Neural cell (in vitro differentiated cells): Measurements from ENCODE around the gene DGKQ.

ENCODE experiments used
- CTCF ChIP-seq: fragments of 450-650 bp; IDR thresholded peaks from 2 replicates; pipeline ENCODE4 v1.5.1; 2014; ENCODE audit warnings: antibody characterized with exemption, mild to moderate bottlenecking, moderate library complexity; ENCODE audit not compliant: poor library complexity, severe bottlenecking
- EP300 ChIP-seq: fragments of 450-650 bp; conservative IDR thresholded peaks from 2 replicates; pipeline ENCODE4 v1.6.1; 2014; ENCODE audit warnings: antibody characterized with exemption, mild to moderate bottlenecking, moderate library complexity; ENCODE audit not compliant: poor library complexity, severe bottlenecking
- POLR2AphosphoS5 ChIP-seq: IDR thresholded peaks from 2 replicates; pipeline ENCODE4 v1.6.1; 2012
- SMC3 ChIP-seq: fragments of 450-650 bp; conservative IDR thresholded peaks from 2 replicates; pipeline ENCODE4 v1.6.1; 2014; ENCODE audit warnings: antibody characterized with exemption, mild to moderate bottlenecking, moderate library complexity; ENCODE audit not compliant: poor library complexity

- TF ChIP-seq CTCF (no peak), SMC3 (no peak), POLR2AphosphoS5 (no peak), EP300 (no peak)
Measured at GRCh38 chr4:966266-967112, 6.9 kb downstream of the DGKQ start.
